WI38 (cell line): ENCODE data around the gene COL23A1.

Experiments used
- H3K4me3 ChIP-seq: 2 replicates; pipeline ENCODE4 v1.5.1; 2011; ENCODE audit warnings: low read depth, mild to moderate bottlenecking, control low read depth, low read length
- CTCF ChIP-seq: IDR thresholded peaks from 2 replicates; pipeline ENCODE4 v1.5.1; 2012; ENCODE audit warnings: low read depth, mild to moderate bottlenecking, control low read depth, low read length

Gene COL23A1

DNA sequence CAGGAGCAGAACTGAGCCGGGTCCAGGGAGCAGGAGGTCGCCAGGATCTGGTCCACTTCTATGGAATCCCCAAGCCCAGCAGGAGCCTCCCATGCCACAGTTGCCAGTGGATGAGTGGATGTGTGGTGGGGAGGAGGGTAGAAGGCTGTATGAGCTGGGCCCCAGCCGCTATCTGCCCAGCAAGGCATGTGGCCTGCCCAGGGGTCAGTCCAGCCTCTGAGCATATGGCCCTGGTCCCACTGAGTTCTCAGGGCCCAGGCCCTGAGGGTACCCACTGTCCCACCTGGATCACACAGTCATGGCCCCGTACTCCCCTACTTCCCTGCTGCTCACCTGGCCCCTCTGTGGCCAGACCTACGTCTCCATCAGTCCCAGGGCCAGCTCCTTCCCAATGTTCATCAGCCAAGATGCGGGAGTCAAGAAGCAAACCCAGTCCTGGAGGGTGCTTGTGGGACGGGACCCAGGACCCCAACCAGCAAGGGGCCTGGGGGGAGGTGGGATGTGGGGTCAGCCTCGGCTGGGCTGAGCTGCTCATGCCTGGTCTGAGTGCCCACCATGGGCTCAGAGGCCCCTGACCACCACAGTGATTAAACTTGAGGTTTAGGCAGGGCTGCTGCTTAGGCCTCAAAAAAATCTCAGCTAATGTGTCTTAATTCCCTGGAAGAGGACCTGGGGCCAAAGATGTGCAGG, 152.7 kb downstream of the COL23A1 start:
- no peak overlapping the region for H3K4me3 ChIP-seq
- no peak for TF ChIP-seq CTCF

GRCh38 chr5:178436326-178436940, 153.8 kb downstream of the COL23A1 start:
- H3K4me3 ChIP-seq, result no peak overlapping the region
- TF ChIP-seq CTCF, result no peak

GRCh38 chr5:178435321-178436238, 154.6 kb downstream of the COL23A1 start:
- TF ChIP-seq CTCF, result no peak
- no peak overlapping the region for H3K4me3 ChIP-seq

DNA sequence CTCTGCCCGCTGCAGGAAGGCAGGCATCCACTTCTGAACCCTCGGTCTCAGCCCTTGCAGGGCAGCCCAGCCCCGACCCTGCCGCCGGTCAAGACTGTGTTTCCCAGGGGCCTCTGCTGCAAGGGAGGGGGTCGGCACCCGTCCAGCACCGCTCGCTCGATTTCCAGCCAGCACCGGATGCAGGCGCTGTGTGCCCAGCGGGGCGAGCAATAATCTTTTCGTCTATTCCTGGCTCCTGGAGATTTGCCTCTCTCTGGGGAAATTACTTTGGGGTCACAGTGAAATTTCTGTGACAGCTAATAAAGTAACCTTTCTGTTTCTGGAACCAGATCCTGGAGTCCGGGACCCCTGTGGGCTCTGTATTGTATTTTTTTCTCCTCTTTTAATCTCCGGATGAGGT, 155.3 kb downstream of the COL23A1 start:
- H3K4me3 ChIP-seq, result no peak overlapping the region
- TF ChIP-seq CTCF, result no peak

DNA sequence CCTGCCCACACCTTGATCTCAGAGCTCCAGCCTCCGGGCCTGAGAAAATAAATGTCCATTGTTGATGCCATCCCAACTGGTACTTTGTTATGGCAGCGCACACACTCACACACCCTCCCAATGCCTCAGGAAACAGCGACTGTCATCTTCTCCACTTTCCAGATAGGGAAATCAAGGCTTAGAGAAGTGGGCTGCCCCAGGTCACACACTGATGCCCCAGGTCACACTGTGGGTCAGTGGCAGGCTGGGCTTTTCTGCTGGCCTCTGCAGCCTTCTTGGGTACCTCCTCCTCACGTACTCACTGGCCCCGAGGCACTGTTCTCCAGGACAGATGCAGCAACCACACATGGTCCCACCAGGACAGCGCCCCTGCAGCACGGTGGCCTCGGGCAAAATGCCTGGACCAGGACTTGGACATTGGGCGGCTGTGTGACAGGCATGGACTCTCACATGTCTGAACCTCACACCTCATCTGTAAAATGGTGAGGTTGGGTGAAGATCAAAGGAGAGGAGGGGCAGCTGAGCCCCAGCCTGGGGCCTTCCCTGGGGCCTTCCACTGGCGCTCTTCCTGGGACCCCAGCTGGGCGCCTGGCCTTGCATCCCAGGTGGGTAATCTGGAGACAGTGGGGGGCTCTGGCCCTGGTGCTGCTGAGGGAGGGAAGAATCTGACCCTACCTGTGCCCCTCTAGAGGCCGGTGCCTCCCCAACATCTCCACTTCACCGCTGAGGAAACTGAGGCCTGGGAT, 156.0 kb downstream of the COL23A1 start:
- no peak overlapping the region for H3K4me3 ChIP-seq
- no peak for TF ChIP-seq CTCF

DNA sequence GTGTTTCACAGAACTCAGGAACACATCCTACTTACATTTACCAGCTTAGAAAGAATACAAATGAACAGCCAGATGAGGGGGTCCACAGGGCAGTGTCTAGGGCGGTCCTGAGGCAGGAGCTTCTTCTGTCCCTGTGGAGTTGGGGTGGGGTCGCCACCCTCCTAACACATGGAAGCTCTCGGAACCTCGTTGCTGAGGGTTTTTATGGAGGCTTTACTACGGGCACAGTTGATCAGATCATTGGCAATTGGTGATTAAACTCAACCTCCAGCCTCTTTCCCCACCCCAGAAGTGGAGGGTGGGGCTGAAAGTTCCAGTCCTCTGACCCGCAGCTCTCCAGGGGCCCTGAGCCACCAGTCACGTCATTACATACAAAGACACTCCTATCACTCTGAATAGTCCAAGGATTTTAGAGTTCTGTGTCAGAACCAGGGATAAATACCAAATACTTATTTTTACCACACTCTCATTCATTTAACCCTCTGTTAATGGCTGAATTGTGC, 156.9 kb downstream of the COL23A1 start:
- TF ChIP-seq CTCF, result no peak
- H3K4me3 ChIP-seq, result no peak overlapping the region
